ENCODE measurements around the gene ANO10.

Gene ANO10

GRCh38 chr3:43347774-43348173, 274.0 kb downstream of the ANO10 start:
- no peak for DNase-seq (ENCODE audit: extremely low read depth, low read depth)
- no peak overlapping the region for H3K4me3 ChIP-seq (replicated peaks; ENCODE audit: low read depth, low read length)
- TF ChIP-seq CTCF (IDR thresholded peaks at IDR 0.05; ENCODE audit: low read depth, low read length, missing control alignments) = no peak

GRCh38 chr3:43346978-43347749, 274.6 kb downstream of the ANO10 start:
- no peak for TF ChIP-seq CTCF (IDR thresholded peaks at IDR 0.05; ENCODE audit: low read depth, low read length, missing control alignments)
- H3K4me3 ChIP-seq (replicated peaks; ENCODE audit: low read depth, low read length) = no peak overlapping the region

GRCh38 chr3:43345877-43346276, 275.9 kb downstream of the ANO10 start:
- no peak overlapping the region for H3K4me3 ChIP-seq (replicated peaks; ENCODE audit: low read depth, low read length)
- no peak for DNase-seq (ENCODE audit: extremely low read depth, low read depth)
- no peak for TF ChIP-seq CTCF (IDR thresholded peaks at IDR 0.05; ENCODE audit: low read depth, low read length, missing control alignments)

More at GRCh38 chr3:43346978-43347749, 274.6 kb downstream of the ANO10 start:
- DNase-seq (ENCODE audit: extremely low read depth, low read depth) = no peak

DNA sequence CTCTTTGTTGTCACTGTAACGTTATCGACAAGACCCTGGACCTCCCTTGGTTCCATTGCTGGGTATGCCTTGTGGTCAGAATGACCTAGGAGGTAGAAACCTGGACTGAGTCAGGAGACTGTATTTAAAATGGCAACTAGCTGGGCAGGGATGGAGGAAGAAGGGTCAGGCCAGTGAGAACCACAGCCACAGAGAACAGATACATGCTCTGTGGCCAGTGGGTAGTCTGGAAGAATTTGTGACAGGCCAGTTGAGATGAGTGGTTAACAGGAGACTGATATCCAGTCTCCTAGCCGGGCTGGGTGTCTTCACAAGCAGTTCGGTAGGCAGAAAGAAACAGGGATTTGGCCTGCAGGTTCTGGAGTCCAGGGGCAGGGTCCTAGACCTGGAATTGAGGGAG, 276.6 kb downstream of the ANO10 start:
- no peak for TF ChIP-seq CTCF (IDR thresholded peaks at IDR 0.05; ENCODE audit: low read depth, low read length, missing control alignments)
- no peak for DNase-seq (ENCODE audit: extremely low read depth, low read depth)
- H3K4me3 ChIP-seq (replicated peaks; ENCODE audit: low read depth, low read length) = no peak overlapping the region

- no peak for DNase-seq (ENCODE audit: extremely low read depth, low read depth)
- no peak overlapping the region for H3K4me3 ChIP-seq (replicated peaks; ENCODE audit: low read depth, low read length)
- no peak for TF ChIP-seq CTCF (IDR thresholded peaks at IDR 0.05; ENCODE audit: low read depth, low read length, missing control alignments)
Measured at GRCh38 chr3:43344520-43344919, 277.3 kb downstream of the ANO10 start.

DNA sequence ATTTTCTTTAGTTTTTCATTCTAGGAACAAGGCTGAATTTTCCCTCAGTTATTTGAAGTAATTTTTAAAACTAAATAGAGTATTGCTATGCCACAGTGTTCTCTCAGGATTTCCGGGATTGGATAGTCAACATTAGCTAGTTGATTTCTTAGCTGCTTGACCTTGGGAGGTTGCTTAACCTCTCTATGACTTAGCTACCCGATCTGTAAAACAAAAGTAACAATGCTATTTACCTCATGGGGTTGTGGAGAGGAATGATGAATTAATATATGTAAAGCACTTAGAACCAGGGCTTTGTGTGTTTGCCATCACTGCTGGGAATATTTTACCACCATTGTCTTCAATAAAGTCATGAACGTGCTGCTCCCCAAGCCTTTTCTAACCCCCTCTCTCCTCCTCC, 278.0 kb downstream of the ANO10 start:
- no peak overlapping the region for H3K4me3 ChIP-seq (replicated peaks; ENCODE audit: low read depth, low read length)
- DNase-seq (ENCODE audit: extremely low read depth, low read depth) = no peak
- no peak for TF ChIP-seq CTCF (IDR thresholded peaks at IDR 0.05; ENCODE audit: low read depth, low read length, missing control alignments)

DNA sequence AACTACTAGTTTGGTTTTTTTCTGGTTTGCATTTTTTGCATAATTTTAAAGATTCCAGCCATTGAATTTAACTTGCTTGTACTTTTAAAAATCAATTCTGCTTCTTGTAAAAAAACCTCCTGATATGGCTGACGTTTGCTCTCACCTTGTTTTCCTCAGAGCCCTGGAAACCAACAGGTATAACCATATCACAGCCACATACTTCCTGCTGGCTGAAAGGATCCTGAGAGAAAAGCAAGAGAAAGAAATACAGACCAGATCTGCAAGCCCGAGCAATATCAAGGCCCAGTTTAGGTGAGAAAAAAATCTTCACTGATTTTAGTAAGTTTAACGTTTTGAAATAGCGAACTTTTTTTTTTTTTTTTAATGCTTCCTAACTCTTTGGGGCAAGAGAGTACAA, 278.6 kb downstream of the ANO10 start:
- no peak for TF ChIP-seq CTCF (IDR thresholded peaks at IDR 0.05; ENCODE audit: low read depth, low read length, missing control alignments)
- no peak for DNase-seq (ENCODE audit: extremely low read depth, low read depth)
- H3K4me3 ChIP-seq (replicated peaks; ENCODE audit: low read depth, low read length) = no peak overlapping the region

Measured in HFF-Myc (cell line).